AG04450 (cell line): ENCODE results near the gene TIMM29. TPM values are rescaled to one million over a fixed set of nuclear protein-coding genes. Genes with fewer than 3 reads are reported as not detected.

Experiments
- CTCF ChIA-PET: fragments of 300-600, 350-600 bp; formaldehyde crosslinking; extraction: SDS; loops from one replicate; lab custom pipeline; 2022; ENCODE audit warnings: antibody characterized with exemption, inconsistent platforms; lab: Charles Lee
- POLR2A ChIA-PET: fragments of 350-600 bp; formaldehyde crosslinking; extraction: SDS; loops from one replicate; lab custom pipeline; 2021; ENCODE audit warnings: antibody characterized with exemption, inconsistent platforms; lab: Yijun Ruan, JAX
- DNase-seq: peaks from one replicate; pipeline ENCODE4 v3.0.0-alpha.2; 2011; ENCODE audit warnings: low read depth, low spot score
- H3K27ac ChIP-seq: one replicate; pipeline ENCODE4 v1.5.1; 2012; ENCODE audit warnings: low read depth, low read length, control low read depth
- H3K27me3 ChIP-seq: one replicate; pipeline ENCODE4 v1.6.0; 2012; ENCODE audit warnings: low read length; ENCODE audit not compliant: control insufficient read depth, insufficient read depth
- H3K4me3 ChIP-seq: 2 replicates; pipeline ENCODE4 v1.5.1; 2011; ENCODE audit warnings: mild to moderate bottlenecking, low read depth, low read length, control low read depth
- H3K9me3 ChIP-seq: 2 replicates; pipeline ENCODE4 v1.5.1; 2012; ENCODE audit warnings: low read length; ENCODE audit not compliant: control insufficient read depth, insufficient read depth
- polyA plus RNA-seq: library from polyadenylated mRNA; depleted of rRNA; stranded (reverse); fragments of >200 nt; gene quantifications from 2 replicates; pipeline ENCODE4 v1.2.3, GENCODE V29; 2011
- TF ChIP-seq, protein P1 (sequence below): IDR thresholded peaks from 2 replicates; pipeline ENCODE4 v1.5.1; 2011; ENCODE audit warnings: low read depth, low read length, control low read depth, inconsistent platforms

Gene TIMM29
- polyA plus RNA-seq, 1 experiment, result 7.5 TPM

DNA sequence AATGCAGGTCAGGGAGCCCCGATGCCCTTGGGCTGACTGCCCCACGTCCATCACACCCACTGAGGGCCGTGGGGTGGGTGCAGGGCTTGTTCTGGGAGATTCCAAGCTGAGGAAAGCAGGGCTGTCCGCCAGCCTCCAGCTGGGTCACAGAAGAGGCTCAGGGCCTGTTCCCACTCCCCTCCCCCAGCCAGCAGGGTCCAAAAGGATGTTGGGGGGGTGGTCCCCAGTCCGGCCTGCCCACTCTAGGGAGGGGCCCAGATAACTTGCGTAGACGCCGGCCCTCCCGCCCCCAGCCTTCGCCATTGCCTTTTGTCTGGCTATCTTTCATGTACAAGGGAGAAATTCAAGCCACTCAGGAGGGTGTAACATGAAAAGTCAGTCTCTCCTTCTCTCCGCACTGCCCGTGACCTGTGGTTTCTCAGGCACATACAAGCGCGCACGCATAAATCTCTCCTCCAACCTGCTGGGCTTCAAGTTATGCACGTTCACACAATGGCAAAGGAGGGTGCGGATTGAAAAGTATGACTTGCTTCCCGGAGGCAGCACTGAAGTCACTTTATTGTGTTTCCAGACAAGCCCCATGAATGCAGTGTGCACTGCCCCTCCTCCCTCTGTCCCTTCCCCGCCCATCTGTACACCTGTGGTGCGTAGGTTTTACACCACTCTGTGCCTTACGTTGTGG is 37.1 kb upstream of the TIMM29 start:
- Histone ChIP-seq H3K27ac (no peak overlapping the region), H3K27me3 (no peaks in the 10 kb centered on the region), H3K9me3 (no peaks in the 10 kb centered on the region), H3K4me3 (no peak overlapping the region)
- POLR2A ChIA-PET, result no interaction called here
- TF ChIP-seq, protein P1, sequence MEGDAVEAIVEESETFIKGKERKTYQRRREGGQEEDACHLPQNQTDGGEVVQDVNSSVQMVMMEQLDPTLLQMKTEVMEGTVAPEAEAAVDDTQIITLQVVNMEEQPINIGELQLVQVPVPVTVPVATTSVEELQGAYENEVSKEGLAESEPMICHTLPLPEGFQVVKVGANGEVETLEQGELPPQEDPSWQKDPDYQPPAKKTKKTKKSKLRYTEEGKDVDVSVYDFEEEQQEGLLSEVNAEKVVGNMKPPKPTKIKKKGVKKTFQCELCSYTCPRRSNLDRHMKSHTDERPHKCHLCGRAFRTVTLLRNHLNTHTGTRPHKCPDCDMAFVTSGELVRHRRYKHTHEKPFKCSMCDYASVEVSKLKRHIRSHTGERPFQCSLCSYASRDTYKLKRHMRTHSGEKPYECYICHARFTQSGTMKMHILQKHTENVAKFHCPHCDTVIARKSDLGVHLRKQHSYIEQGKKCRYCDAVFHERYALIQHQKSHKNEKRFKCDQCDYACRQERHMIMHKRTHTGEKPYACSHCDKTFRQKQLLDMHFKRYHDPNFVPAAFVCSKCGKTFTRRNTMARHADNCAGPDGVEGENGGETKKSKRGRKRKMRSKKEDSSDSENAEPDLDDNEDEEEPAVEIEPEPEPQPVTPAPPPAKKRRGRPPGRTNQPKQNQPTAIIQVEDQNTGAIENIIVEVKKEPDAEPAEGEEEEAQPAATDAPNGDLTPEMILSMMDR, result no peak
- DNase-seq, result no peak
- CTCF ChIA-PET, result interaction anchor here (4.4 kb wide), 1 partner anchor 19 kb away, joined by 23 read pairs; the partner anchor contains the start of gene CARM1

DNA sequence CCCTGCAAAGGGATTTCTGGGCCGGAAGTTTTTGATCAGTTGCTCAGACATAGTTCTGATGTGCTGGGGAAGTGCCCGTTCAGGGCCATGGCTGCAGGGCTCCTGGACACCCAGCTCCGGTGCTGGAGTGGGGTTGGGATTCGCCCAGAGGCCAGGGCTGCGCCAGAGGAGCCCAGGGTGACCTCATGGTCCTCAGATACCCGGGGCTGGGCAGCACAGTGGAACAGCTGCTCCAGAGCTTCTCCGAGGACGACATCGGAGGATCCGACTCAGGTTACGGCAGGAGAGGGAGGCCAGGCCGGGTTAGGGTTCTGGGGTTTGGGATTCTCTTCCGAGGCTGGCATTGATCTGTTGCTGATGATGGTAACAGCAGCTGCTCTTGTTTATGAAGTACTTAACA is 36.4 kb upstream of the TIMM29 start:
- H3K27me3 ChIP-seq, result no peaks in the 10 kb centered on the region
- TF ChIP-seq, protein P1, result no peak
- H3K27ac ChIP-seq, result no peak overlapping the region
- ChIA-PET CTCF (interaction anchor here (1.1 kb wide), 1 partner anchor 21 kb away, joined by 4 read pairs; no protein-coding TSS in a partner anchor), POLR2A (interaction anchor here (0.5 kb wide), 1 partner anchor 70 kb away, joined by 3 read pairs; no protein-coding TSS in a partner anchor)
- H3K4me3 ChIP-seq, result no peak overlapping the region
- no peak for DNase-seq
- H3K9me3 ChIP-seq, result no peaks in the 10 kb centered on the region

DNA sequence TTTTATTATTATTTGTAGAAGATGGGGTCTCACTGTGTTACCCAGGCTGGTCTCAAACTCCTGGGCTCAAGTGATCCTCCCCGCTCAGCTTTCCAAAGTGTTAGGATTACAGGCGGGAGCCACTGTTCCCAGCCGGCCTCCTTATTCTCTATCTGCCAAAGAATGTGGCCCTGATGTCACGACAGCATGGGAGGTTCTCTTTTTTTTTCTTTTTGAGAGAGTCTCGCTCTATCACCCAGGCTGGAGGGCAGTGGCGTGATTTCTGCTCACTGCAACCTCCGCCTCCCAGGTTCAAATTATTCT is 33.7 kb upstream of the TIMM29 start:
- Histone ChIP-seq H3K27me3 (no peaks in the 10 kb centered on the region), H3K9me3 (no peaks in the 10 kb centered on the region), H3K4me3 (no peak overlapping the region), H3K27ac (no peak overlapping the region)
- no peak for DNase-seq
- ChIA-PET POLR2A (no interaction called here), CTCF (interaction anchor here (0.9 to 1.1 kb wide), 3 partner anchors 22 to 37 kb away, joined by 4 to 18 read pairs (median 9); no protein-coding TSS in a partner anchor)
- TF ChIP-seq, protein P1, result no peak

DNA sequence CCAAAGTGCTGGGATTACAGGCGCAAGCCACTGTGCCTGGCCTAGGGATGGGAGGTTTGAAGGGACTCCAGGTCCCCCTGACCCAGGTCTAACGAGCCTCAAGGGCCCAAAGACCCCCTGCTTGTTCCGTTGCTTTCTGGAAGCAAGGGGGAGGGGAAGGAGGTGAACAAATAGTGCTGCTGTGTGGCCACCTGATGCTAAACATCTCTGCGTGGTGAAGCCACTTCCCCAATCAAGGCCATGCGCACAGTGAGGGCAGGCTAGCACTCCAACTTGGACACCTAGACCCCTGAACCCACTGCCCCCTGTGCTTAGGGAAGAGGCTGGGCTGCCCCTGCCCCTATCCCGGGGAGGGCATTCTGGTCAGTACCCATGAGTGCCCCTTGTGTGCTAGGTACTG is 33.2 kb upstream of the TIMM29 start:
- no peak overlapping the region for H3K27ac ChIP-seq
- H3K9me3 ChIP-seq, result no peaks in the 10 kb centered on the region
- no peak for DNase-seq
- CTCF ChIA-PET, result interaction anchor here (0.9 to 1.1 kb wide), 2 partner anchors 22 to 38 kb away, joined by 9 to 18 read pairs; no protein-coding TSS in a partner anchor
- no peaks in the 10 kb centered on the region for H3K27me3 ChIP-seq
- POLR2A ChIA-PET, result interaction anchor here (0.6 kb wide), 1 partner anchor 419 kb away, joined by 3 read pairs; no protein-coding TSS in a partner anchor
- no peak overlapping the region for H3K4me3 ChIP-seq
- TF ChIP-seq, protein P1, result no peak

DNA sequence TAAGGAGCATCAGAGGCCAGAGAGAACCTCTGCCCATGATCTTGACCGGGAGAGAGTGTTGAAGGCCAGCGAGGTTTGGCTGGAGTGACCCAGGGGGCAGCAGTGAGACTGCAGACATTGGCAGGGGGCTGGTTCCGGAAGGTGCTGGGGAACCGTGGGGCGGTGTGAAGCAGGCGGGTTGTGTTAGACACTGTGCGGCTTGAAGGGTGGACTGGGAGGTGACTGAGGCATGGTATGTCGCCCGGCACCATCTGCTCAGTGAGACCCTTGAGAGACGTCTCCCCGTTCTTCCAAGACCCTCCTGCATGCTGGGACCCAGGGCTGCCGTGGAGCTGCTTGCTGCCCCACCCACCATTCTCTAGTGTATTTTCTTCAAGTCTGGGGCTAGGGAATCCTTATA is 32.7 kb upstream of the TIMM29 start:
- H3K27me3 ChIP-seq, result no peaks in the 10 kb centered on the region
- no peak overlapping the region for H3K27ac ChIP-seq
- TF ChIP-seq, protein P1, result no peak
- ChIA-PET CTCF (no interaction called here), POLR2A (interaction anchor here (0.6 kb wide), 1 partner anchor 420 kb away, joined by 3 read pairs; no protein-coding TSS in a partner anchor)
- no peaks in the 10 kb centered on the region for H3K9me3 ChIP-seq
- no peak for DNase-seq
- no peak overlapping the region for H3K4me3 ChIP-seq
